Uterus (tissue), 2 donors: ENCODE results near the gene ACTMAP.

ENCODE experiments used
- POLR2A ChIP-seq, 2 donors: fragments of 450-650 bp; IDR thresholded peaks; one replicate each; pipeline ENCODE4 v1.6.1; 2016; ENCODE audit warnings: antibody characterized with exemption in 2 of 2, mild to moderate bottlenecking in 1 of 2, moderate library complexity in 1 of 2
- TF ChIP-seq, protein P1 (sequence below), 4 experiments: fragments of 200-600 bp in 2 of 4; fragments of 450-650 bp in 2 of 4; sonication (generic) in 2 of 4; IDR thresholded peaks; one replicate each; pipeline ENCODE4 v1.5.1; 2016 to 2019; ENCODE audit warnings: antibody characterized with exemption in 4 of 4, mild to moderate bottlenecking in 2 of 4, moderate library complexity in 1 of 4

DNA sequence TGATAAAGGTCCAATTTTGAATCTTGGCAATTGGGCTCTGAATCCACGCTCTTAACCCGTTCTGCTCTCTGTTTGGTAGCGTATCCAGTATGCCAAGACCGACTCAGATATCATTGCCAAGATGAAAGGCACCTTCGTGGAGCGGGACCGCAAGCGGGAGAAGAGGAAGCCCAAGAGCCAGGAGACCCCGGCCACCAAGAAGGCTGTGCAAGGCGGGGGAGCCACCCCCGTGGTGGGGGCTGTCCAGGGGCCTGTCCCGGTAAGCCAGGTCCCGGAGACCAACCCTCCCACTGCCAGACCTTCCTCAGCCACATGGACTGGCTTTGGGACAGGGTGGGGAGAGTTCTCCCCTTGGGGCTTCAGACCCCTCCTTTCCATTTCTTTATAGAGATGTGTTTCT, 9.1 kb upstream of the ACTMAP start:
- TF ChIP-seq, protein P1, sequence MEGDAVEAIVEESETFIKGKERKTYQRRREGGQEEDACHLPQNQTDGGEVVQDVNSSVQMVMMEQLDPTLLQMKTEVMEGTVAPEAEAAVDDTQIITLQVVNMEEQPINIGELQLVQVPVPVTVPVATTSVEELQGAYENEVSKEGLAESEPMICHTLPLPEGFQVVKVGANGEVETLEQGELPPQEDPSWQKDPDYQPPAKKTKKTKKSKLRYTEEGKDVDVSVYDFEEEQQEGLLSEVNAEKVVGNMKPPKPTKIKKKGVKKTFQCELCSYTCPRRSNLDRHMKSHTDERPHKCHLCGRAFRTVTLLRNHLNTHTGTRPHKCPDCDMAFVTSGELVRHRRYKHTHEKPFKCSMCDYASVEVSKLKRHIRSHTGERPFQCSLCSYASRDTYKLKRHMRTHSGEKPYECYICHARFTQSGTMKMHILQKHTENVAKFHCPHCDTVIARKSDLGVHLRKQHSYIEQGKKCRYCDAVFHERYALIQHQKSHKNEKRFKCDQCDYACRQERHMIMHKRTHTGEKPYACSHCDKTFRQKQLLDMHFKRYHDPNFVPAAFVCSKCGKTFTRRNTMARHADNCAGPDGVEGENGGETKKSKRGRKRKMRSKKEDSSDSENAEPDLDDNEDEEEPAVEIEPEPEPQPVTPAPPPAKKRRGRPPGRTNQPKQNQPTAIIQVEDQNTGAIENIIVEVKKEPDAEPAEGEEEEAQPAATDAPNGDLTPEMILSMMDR (IDR thresholded peaks at IDR 0.05) = no peak
- no peak for TF ChIP-seq POLR2A (IDR thresholded peaks at IDR 0.05)
